Fibroblast of skin of right biceps (primary cell): ENCODE data around the gene RAB11FIP5.
"Not testable (repeated sequence)": the region's sequence is repeated elsewhere in the genome, so short reads cannot be mapped to it uniquely, and the experiment has no call there.

Experiments used
- DNase-seq: peaks from one replicate; pipeline ENCODE4 v3.0.0-alpha.2; 2013

Gene RAB11FIP5

DNA sequence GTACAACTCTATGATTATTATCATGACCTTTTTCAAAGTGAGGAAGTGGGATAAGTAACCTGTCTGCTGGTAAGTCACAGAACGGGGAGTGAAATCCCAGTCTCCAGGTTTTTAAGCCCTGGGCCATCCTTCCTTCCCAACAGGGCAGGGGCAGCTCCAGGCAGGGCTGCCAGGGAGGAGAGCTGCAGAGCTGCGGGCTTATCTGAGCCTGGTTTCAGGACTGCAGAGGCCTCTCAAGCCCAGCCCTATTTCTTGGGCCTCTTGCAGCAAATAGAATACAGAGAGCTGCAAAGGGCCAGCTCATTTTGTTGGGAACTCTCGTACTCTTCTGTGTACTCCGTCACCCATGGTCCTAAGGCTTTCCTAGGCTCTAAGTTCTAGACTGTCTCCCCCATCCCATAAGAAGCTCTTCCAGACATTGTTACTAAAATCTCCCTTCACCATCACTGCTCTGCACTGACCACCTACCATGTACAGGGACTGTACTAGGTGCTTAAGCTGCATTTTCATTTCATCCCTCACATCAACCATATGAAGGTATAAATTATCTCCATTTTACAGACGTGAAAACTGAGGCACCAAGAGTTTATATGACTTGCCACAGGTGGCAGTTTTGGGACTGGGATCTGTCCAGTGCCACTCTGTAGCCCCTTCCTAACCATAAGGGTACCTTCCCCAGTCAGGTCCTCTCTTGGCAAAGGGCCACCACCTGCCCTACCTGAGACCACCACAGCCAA is 3.1 kb downstream of the RAB11FIP5 start:
- DNase-seq: no peak

DNA sequence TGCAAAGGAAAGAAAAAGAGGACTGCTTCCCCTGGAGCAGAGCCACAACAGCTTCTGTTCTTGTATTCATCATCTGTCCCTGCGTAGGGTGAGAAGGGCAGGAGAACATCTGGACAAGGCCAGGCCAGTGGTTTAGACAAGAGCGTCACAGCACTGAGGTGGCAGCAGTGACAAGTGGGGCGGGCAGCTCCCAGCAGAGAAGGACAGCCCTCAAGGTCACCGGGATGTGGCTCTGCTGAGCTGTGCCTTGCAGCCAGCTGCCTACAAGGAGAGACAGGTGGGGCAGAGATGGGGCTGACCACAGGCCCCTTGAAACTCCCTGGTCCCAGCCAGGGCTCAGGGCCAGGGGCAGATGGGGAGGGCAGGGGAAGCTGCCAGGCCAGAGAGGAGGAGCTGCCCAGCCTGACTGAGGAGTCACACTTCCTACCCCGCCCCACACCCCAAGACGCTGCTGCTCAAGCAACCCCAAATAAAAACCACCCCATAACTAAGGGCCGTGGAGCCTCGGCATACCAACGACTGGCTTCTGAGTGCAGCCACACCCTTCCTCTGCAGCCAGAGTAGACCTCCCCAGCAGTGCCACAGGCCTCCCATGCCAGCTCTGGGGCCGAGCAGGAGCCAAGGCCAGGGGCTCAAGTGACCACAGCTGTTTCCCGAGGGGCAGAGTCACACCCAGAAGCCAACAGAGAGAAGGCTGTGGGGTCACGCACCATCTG is 5.4 kb downstream of the RAB11FIP5 start:
- DNase-seq: no peak

DNA sequence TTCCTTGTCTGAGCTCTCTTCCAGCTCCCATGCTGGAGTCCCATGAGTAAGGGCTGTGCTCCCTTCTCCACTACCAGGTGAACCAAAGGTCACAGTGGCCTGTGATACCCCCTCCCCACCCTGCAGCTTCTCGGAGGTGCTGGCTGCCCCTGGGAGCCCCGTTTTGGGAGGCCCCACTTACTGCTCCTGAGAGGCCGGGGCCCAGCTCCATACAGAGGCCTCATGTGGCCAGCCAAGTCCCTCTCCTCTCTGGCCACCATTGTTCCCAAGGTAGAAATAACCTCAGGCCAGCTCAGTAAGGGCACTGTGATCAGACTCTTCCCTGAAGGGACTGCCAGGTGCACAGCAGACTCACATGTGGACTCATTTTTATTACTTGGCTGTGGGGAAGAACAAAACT is 6.0 kb downstream of the RAB11FIP5 start:
- DNase-seq: no peak

DNA sequence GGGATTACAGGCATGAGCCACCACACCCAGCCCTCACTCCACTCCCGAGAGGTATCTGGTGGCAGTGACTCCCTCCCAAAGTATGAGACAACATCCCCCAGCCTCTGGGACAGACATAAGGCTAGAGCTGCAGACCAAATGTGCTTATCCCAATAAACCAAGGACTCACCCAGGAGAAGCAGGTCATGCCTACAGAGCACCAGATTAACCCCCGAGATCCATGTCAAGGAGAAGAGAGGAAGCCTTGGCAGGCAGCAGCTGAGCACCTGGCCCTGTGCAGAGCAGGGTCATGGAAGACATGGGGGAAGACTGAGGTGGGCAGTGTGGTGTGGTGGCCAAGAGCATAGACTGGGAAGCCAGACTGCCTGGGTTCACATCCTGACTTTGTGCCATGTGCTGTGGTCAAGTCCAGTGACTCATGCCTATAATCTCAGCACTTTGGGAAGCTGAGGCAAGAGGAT is 7.2 kb downstream of the RAB11FIP5 start:
- DNase-seq: peak; percentile 54

DNA sequence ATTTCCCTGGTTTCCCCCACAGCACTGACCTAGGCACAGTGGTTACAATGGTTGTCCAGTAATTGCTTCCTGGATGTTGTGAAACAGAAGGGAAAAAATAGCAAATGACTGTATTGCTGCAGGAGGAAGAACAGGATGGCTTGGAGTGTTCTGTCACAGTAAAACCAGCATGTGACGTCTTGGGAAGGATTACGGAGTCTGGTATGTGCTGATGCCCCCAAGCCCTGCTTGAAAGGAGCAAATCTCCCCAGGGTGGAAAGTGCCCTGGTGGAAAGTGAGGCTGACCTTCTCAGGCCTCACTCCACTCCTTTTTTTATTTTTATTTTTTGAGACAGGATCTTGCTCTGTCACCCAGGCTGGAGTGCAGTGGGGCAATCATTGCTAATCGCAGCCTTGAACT is 7.8 kb downstream of the RAB11FIP5 start:
- DNase-seq: no peak

DNA sequence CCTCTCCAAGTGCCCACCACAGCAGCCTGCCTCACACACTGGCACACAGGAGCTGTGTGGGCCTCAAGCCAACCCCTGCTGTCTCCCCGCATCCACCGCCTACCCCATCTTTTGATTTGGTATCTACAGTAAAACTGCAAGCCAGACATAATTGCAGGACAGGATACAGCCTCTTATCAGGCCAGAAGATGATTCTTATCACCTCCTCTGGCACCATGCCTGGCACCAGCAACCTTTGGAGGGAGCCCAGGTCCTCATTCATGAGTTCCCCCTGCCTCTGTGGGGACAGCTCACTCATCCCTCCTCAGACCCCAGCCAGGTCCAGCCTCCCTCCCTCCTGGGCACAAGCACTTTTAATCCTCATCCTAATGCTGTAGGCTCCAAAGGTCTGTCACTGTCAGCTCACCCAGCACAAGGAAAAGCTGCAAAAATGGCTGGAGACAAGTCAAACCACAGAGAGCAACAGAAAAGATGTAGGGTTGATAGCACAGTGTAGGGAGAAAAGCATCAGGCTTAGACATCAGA is 9.7 kb downstream of the RAB11FIP5 start:
- no peak for DNase-seq

DNA sequence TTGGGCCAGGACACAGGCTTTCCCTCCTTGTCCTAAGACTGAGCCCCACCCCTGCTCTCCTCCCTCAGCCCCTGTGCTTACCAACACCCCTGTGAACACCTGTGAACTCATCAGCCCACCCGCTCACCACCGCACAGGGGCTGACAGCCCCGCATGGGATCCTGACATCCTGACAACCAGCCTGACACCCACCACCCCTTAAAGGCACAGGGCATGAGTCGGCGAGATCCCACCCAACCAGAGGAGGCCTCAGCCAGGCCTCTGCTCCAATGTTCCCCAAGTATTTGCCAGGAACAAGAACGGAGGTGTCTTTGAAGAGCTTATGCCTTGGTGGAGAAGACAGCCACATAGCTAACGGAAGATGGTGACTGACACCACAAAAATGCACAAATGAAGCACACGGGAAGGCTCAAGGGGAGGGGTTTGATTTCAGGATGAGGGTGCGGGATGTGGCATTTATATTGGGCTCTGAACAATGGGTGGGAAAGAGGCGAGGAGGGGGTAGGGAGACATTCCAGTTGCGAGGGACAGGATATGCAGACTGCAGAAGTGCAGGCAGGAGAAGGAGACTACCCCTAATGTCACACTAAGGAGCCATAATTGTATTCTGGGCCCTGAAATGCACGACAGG is 11.0 kb downstream of the RAB11FIP5 start:
- peak; percentile 87 for DNase-seq

DNA sequence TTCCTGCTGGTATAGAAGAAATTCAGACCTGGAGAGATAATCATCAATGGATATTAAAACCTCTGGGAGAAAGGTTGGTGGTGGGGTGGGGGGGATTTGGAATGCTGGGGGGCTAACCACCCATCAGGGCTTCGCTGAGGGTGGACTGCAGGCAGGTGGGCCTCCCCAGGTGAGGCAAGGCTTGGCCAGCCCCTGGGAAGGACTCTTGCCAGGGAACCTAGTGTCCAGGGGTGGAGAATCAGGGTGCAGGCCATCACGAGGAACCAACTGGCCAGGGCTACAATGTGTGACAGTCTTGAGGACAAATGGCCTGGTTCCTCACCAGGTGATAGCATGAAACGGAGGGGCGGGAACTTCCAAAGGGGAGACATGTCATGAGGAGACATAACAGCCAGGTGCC is 11.8 kb downstream of the RAB11FIP5 start:
- DNase-seq: no peak

DNA sequence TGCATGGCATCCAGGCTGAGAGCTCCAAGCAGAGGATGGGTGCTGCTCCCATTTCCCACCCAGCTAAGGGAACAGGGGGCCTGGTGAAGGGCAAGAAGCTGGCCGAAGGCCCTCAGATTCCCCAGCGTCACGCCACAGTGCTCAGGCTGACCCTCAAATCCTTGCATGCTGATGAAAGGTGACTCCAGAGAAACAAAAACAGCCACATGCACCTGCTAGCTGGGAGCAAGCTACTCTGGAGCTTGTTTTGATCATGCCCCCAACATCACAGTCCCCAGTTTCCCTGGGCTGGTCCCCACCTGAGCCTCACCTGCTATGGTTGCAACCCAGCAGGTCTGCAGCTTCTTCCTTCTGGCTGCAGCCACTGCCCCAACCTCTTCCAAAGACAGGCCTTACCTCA is 13.3 kb downstream of the RAB11FIP5 start:
- no peak for DNase-seq

DNA sequence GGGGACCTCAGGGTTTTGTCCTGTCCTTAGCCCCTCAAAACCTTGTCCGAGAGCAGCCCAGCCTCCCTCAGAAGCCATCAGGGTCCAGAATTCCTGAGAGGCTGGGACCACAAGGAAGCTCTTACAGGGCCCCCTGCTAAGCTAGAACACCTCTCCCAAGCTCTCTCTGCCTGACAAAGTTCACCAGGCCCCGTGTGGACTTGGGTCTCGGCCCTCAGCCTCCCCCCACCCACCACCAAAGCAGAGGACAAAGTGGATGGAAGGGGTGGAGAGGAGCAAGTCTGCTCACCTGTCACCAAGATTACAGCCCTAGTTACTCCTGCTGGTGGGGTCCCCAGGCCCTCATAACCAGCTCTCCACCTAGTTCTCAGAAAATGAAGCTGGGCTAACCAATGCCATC is 16.8 kb downstream of the RAB11FIP5 start:
- DNase-seq: no peak

DNA sequence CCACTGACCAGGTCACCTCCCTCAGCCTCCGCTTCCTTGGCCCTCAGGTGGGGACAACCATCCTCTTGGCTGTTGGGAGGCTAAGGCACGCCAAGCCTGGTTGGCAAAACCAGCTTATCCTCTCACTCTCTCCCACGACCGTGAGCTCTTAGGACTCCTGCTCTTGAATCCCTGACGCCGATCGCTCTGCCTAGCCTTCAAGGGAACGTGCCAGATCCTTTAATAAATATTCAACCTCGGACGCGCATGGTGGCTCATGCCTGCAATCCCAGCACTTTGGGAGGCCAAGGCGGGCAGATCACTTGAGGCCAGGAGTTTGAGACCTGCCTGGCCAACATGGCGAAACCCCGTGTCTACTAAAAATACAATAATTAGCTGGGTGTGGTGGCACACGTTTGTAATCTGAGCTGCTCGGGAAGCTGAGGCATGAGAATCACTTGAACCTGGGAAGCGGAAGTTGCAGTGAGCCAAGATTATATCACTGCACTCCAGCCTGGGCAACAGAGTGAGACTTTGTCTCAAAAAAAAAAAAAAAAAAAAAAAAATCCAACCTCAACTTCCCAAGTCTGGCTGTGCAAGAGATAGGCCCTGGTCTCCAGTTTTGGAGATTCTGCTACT is 19.0 kb downstream of the RAB11FIP5 start:
- not testable (repeated sequence) for DNase-seq

DNA sequence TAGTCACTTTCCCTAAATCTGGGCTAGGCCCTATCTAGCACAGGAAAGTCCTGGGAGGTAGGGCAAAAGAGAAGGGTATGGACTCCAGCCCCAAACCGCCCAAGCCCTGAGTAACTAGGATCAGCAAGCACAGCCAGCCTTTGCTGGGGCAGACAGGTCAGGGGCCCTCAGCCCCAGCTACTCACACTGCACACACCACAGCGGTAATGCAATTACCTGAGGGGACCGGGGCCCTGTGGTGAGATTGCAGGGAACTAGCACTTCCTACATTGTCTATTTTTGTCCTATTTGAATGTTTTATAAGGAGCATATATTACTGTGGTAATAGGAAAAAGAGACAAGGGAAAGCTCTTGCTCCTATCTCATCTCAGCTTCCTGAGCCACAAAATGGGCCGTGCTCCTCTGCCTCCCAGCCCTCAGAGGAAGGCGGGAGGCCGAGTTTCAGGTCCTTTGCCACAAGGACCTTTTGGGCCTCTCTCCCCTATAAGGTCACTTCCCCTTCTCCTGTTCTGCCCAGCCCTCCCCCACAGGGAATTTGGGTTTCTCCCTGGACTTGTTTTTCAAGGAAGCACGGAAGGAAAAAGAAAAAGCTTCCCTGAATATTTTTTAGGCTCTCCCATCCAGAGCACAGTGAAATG is 20.5 kb downstream of the RAB11FIP5 start:
- DNase-seq: no peak

DNA sequence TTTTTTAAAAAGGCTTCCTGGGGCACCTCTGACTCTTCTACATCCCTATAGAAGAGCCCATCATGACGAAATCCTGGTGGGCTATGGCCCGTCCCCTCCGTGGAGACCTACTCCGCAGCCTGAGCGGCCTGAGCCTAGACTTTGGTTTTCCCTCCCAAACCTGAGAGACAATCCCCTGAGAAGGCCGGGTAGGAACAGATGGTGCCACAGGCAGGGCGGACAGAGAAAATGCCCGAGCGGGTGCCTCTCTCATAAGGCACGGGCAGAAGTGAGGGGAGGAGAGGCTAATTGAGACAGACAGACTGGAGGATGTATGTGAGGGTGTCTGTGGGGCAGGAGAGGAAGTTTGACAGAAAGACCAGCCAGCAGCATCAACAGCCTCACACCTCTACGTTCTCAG is 21.1 kb downstream of the RAB11FIP5 start:
- no peak for DNase-seq

DNA sequence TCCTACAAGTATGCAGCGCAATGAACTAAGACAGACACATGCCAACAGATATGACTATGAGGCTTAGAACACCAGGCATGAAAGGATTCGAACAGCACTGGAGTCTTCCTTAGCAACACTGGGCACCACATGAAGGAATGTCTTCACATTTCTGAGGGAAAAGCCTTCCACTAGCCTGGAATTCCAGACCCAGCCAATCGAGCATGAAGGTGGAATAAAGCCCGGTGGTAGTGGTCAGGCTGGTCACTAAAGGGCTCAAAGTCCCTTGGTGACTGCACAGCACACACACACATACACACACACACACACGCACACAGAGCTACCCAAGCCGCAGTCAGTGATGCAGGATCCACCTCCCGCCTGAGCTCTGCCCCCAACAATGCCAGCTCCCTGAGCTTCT is 21.6 kb downstream of the RAB11FIP5 start:
- peak; percentile 81 for DNase-seq

DNA sequence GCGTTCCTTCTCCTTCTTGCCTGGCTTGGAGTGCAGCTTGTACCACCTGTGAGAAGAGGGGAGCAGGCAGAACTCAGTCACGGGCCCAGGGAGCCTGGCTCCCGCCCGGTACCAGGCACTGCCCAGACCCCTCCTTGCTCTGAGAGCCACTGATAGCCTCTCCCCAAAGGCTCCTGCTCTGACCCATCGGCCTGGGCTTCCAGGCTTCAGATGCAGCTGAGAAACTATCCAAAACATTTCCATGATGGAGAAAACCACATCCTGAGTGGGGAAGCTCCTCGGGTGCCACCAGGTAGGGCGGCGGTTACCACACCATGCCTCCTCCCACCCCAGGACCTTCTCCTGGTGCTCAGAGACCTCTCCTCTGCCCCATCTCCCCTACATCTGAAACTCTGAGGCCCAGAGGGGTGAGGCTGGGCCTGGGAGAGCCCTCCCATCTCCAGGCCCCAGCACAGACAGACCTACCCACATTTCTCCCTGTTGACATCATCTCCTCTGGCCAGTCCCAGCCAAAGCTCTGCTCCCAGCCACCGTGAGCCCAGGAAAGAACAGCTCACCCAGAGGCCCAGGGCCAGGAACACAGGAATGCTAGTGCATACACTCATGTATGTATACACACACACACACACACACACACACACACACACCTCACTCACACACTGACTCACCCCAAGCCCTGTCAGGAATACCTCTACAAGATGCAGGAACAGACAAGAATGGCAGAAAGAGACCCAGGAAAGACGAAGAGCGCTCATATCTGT is 23.3 kb downstream of the RAB11FIP5 start:
- peak; percentile 100 for DNase-seq

DNA sequence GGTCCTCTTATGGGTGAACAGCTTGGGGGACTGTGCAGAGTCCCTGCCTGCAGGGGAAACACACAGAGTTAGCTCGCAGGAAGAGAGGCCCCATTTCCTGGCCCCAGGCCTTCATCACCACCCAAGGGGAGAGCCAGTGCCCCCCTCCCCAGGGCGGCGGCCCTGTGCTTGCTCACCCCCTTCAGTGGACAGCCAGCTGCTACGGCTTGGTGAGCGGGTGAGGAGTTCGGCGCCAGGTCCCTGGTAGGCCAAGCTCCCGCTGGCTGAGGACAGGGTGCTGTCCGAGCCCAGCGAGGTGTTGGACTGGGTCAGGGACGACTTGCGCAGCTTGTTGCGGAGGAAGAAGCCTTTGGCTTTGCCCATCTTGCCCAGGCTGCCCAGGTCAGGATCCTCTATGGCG is 24.0 kb downstream of the RAB11FIP5 start:
- DNase-seq: no peak

DNA sequence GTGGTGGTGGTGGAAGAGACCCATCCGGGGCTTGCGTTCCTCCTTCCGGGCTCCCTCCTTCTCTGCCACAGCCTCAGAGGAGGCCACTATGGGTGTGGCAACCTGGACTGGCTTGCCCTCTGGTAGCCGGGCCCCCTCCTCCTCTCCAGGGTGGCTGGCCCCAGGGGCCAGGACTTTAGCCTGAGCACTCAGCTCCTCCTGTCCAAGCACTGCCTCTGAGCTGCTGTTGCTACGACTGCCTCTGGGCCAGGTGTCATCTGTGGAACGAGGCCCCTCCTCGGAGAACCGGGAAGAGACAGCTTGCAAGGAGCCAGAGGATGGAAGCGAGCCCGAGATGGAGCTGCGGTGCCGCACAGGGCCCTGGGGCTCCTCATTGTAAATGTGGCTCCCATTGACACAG is 24.5 kb downstream of the RAB11FIP5 start:
- DNase-seq: no peak

DNA sequence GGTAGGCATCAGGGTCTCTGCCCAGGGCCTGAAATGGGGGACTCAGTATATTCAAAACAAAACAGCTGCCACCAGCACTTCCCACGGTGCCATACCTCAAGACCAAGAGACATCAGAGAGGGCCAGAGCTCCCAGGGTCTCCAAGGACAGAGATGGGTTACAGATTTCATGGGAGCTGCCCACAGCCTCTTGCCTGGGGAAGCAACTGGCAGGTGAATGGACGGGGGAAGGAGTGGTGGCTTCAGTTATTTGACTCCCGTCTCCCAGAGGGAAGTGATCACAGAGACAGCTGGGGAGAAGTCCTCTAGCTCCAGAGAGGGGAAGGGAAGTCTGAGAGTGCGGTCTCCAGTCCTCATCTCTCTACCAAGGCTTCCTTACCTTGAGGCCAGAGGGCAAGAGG is 25.4 kb downstream of the RAB11FIP5 start:
- DNase-seq: no peak

DNA sequence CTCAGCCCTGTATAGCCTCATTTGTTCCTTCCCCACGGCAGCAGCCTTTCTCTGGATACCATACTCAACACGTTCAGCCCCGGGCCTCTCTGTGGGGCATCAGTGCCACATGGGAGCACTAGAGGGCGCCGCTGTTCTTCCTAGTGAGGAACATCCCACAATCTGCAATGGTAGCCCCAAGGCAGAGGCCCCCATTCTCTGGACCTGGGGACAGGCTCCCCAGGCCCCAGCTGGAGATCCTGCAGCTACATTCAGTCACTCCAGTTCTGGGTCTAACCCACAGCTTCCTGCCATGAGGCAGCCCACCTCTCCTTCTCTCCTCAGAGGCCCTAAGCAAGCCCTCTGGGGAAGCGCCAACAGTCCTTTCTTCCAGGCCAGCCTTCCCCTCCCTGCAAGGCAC is 27.1 kb downstream of the RAB11FIP5 start:
- peak; percentile 70 for DNase-seq

DNA sequence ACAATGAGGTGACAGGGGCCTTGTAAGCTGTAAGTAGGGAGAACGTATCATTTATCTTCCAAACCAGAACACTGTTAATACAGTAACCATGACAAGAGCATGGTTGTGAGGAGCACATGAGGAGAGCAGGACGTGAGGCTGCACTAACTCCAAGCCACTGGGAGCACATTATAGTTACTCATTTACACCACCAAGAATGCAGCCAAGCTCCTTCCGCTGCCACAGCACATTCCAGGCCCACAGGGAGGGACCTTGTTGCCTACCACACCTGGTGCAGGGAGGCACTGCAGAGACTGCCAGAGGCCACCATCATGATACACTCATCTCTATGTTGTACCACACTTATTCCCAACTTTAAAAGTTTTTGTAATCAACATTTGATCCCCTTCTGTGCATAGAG is 27.8 kb downstream of the RAB11FIP5 start:
- no peak for DNase-seq

DNA sequence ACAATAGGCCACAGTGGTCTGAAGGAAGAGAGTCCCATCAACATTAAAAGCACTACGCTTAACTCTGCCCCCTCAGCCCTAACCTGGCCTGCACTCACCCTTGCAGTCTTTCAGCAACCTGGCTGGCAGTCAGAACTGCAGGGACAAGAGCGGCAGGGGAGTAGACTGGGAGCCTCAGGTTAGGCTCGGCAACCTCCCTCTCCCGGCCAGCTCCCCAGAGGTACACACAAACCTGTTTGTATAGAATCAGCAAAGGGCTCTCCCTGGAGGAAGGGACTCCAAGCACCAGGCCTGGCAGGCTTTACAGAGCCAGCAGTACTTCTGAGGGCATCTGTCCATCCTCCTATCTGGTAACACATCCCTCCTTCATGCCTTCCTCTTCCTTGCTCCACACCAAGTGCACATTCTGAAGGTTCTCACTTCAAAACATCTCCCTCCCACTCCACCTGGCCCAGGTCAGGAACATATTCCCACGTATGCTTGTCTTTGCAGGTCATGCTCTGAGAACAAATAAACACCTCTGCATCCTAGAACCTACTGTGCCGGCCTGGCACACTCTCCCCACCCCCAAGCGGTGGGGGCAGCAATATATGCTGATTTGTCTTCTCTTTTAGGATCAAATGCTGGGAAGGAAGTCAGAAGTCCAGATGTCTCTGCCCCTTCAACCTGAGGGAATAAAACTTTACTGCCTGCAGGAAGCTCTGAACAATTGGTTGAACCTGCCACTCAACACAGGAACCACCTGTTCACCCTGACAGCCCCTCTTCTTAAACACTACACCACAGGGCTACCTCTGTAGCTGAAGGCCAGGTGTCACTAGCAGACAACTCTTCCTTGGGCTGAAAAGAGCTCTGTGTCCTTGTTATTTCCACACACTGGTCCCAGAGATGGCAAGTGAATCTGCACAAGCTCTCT is 28.6 kb downstream of the RAB11FIP5 start:
- no peak for DNase-seq
